Nephron progenitor cell (in vitro differentiated cells): ENCODE measurements around the gene APOB.

Experiments
- DNase-seq: peaks from one replicate; pipeline ENCODE4 v3.0.0; 2021
- H3K27ac Mint-ChIP-seq: 2 replicates; pipeline ENCODE4 v1.8.0; 2021; ENCODE audit warnings: mild to moderate bottlenecking, moderate library complexity, mixed read lengths
- H3K27me3 Mint-ChIP-seq: 2 replicates; pipeline ENCODE4 v1.8.0; 2021; ENCODE audit warnings: mild to moderate bottlenecking, low read depth, mixed read lengths; ENCODE audit not compliant: poor library complexity
- H3K36me3 Mint-ChIP-seq: 2 replicates; pipeline ENCODE4 v1.8.0; 2021; ENCODE audit warnings: low read depth, mixed read lengths
- H3K4me1 Mint-ChIP-seq: 2 replicates; pipeline ENCODE4 v1.8.0; 2021; ENCODE audit warnings: mixed read lengths
- H3K4me3 Mint-ChIP-seq: 2 replicates; pipeline ENCODE4 v1.8.0; 2021; ENCODE audit warnings: mild to moderate bottlenecking, moderate library complexity, mixed read lengths
- H3K9me3 Mint-ChIP-seq: 2 replicates; pipeline ENCODE4 v1.8.0; 2021; ENCODE audit warnings: mild to moderate bottlenecking, moderate library complexity, mixed read lengths
- CTCF ChIP-seq: fragments of 200-600 bp; sonication (generic); IDR thresholded peaks from 2 replicates; pipeline ENCODE4 v1.5.0; 2021; ENCODE audit warnings: antibody characterized with exemption

The APOB gene

GRCh38 chr2:21026479-21027282, 17.2 kb downstream of the APOB start:
- Mint-ChIP-seq H3K27me3 (peaks cover 32% of the 10 kb centered on the region), H3K27ac (no peak overlapping the region), H3K9me3 (no peaks in the 10 kb centered on the region), H3K4me3 (no peak overlapping the region), H3K4me1 (no peaks in the 10 kb centered on the region), H3K36me3 (no peaks in the 10 kb centered on the region)
- TF ChIP-seq CTCF: no peak
- no peak for DNase-seq

GRCh38 chr2:21025690-21026478, 18.0 kb downstream of the APOB start:
- no peak for TF ChIP-seq CTCF
- no peak for DNase-seq
- H3K36me3 Mint-ChIP-seq: no peaks in the 10 kb centered on the region
- H3K27me3 Mint-ChIP-seq: peaks cover 32% of the 10 kb centered on the region
- H3K27ac Mint-ChIP-seq: no peak overlapping the region
- no peaks in the 10 kb centered on the region for H3K9me3 Mint-ChIP-seq
- H3K4me1 Mint-ChIP-seq: no peaks in the 10 kb centered on the region
- no peak overlapping the region for H3K4me3 Mint-ChIP-seq

GRCh38 chr2:21024722-21025389, 19.0 kb downstream of the APOB start:
- no peaks in the 10 kb centered on the region for H3K9me3 Mint-ChIP-seq
- no peak for TF ChIP-seq CTCF
- no peak overlapping the region for H3K27ac Mint-ChIP-seq

GRCh38 chr2:21024198-21024597, 19.7 kb downstream of the APOB start:
- Mint-ChIP-seq H3K4me1 (no peaks in the 10 kb centered on the region), H3K9me3 (no peaks in the 10 kb centered on the region), H3K27ac (no peak overlapping the region), H3K36me3 (no peaks in the 10 kb centered on the region), H3K27me3 (peaks cover 22% of the 10 kb centered on the region), H3K4me3 (no peak overlapping the region)
- DNase-seq: no peak
- no peak for TF ChIP-seq CTCF

More at GRCh38 chr2:21024722-21025389, 19.0 kb downstream of the APOB start:
- Mint-ChIP-seq H3K4me3 (no peak overlapping the region), H3K4me1 (no peaks in the 10 kb centered on the region), H3K36me3 (no peaks in the 10 kb centered on the region), H3K27me3 (peaks cover 27% of the 10 kb centered on the region)
- no peak for DNase-seq

- no peaks in the 10 kb centered on the region for H3K36me3 Mint-ChIP-seq
- no peak for TF ChIP-seq CTCF
- DNase-seq: no peak
- no peak overlapping the region for H3K4me3 Mint-ChIP-seq
- no peak overlapping the region for H3K27ac Mint-ChIP-seq
- H3K4me1 Mint-ChIP-seq: no peaks in the 10 kb centered on the region
- H3K9me3 Mint-ChIP-seq: no peaks in the 10 kb centered on the region
- peaks cover 19% of the 10 kb centered on the region for H3K27me3 Mint-ChIP-seq
Measured at GRCh38 chr2:21023419-21024181, 20.3 kb downstream of the APOB start.
